HG02852 (cell line): Measurements from ENCODE around the gene DPEP1.
"Not testable (repeated sequence)": the region's sequence is repeated elsewhere in the genome, so short reads cannot be mapped to it uniquely, and the experiment has no call there.

Source experiments
- ATAC-seq: cut with Tn5 transposase; IDR thresholded peaks from one replicate; pipeline ENCODE4 v1.9.1; 2021; ENCODE audit warnings: mild to moderate bottlenecking, moderate library complexity; ENCODE audit not compliant: unreplicated experiment

The DPEP1 gene

DNA sequence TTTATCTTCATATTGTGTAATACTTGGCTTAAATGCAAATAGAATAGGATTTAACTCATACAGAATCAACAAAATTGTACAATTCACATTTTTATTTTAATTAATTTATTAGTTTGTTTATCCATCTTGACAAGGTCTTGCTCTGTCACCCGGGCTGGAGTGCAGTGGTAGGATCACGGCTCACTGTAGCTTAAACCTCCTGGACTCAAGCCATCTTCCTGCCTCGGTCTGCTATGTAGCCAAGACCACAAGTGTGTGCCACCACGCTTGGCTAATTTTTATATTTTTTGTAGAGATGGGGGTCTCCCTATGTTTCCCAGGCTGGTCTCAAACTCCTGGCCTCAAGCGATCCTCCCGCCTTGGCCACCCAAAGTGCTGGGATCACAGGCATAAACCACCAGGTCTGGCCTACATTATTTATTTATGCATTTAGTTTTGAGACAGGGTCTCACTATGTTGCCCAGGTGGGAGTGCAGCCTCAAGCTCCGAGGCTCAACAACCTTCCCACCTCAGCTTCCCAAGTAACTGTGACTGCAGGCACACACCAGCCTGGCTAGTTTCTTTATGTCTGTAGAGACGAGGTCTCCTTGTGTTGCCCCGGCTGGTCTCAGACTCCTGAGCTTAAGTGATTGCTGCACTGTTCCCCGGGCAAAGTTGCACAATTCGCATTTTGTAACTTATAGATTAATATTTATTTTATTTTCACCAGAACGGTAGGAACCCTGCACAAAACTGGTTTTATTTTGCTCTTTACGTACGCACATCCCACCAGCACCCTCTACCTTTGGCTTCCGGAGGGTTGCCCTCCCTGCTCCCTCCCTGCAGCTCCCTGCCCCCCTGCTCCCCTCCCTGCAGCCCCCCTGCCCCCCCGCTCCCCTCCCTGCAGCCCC is 4.9 kb downstream of the DPEP1 start:
- no peak for ATAC-seq

- no peak for ATAC-seq
Measured at GRCh38 chr16:89619840-89620239, 6.4 kb downstream of the DPEP1 start.

DNA sequence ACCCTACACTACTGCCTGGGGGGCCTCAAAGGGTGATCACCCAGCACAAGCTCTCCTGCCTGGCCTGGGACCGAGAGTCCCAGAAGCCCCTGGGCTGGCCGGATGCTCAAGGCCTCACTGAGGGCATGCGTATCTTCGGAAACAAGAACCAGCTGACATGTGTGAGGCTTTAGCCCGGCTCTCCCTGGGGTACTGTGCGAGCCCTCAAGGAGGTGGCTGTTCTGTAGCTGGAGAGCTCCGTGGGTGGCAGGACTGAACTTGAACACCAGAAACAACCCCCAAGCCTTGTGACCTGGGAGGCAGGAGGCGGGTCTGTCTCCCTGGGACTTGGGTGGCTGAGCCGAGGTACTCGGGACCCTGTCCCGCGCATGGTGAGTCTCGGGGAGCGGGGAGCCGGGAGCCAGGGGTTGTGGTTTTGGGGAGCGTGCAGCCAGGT is 7.0 kb downstream of the DPEP1 start:
- no peak for ATAC-seq

DNA sequence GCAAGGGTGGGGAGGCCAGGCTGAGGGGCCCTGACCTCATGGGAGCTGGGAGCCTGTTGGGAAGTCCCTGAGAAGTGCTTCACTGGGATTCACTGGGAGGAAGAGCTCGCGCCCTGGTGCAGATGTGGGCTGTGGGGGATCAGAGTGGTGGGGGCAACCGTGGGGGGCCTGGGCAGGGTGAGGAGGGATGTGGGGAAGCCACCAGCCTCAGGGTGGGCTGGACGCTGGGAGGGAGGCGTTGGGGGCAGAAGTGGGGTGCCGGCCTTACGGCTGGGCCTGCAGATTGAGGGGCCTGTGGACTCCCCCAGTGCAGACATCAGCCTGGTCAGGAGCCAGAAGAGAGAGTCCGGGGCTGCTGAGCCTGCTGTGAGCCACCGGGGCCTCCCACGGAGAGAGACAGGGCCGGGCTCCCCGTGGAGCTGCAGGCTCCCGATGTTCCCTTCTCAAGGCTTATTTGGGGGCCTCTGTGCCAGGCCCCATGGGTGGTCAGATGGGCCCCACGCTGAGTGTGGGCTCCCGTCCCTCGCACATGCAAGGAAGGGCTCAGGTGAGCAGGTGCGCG is 7.8 kb downstream of the DPEP1 start:
- ATAC-seq = no peak

GRCh38 chr16:89621698-89622409 is 8.4 kb downstream of the DPEP1 start:
- ATAC-seq = no peak

DNA sequence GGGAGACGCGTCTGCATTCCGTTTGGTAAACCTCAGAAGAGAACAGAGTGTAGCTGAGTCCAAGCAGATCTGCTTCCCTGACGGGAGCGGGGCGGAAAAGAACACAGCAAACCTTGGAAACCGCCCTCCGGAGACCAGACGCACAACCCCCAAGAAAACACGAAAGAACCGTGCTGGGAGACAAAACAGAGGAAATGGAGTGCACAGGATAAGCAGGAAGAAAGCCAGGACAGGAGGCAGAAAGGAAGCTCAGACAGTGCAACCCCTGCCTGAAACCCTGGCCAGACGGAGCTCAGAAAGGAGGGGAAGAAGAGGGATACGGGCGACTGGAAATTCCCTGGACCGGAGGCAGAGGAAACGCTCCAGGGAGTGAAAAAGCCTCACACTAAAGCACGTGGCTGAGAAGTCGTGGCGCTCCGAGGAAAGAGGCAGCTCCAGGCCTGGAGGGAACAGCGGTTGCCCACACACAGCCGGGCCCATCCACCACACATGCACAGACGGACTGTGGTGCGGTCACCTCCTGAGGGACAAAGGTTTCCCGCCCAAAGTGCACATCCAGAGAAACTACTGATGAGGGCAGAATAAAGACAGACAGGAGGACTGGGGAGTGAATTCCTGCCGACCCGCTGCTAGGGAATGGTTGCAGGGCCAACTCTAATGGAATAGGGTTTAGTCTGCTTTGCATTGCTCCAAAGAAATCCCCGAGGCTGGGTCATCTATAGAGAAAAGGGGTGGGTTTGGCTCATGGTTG is 10.2 kb downstream of the DPEP1 start:
- ATAC-seq = no peak

DNA sequence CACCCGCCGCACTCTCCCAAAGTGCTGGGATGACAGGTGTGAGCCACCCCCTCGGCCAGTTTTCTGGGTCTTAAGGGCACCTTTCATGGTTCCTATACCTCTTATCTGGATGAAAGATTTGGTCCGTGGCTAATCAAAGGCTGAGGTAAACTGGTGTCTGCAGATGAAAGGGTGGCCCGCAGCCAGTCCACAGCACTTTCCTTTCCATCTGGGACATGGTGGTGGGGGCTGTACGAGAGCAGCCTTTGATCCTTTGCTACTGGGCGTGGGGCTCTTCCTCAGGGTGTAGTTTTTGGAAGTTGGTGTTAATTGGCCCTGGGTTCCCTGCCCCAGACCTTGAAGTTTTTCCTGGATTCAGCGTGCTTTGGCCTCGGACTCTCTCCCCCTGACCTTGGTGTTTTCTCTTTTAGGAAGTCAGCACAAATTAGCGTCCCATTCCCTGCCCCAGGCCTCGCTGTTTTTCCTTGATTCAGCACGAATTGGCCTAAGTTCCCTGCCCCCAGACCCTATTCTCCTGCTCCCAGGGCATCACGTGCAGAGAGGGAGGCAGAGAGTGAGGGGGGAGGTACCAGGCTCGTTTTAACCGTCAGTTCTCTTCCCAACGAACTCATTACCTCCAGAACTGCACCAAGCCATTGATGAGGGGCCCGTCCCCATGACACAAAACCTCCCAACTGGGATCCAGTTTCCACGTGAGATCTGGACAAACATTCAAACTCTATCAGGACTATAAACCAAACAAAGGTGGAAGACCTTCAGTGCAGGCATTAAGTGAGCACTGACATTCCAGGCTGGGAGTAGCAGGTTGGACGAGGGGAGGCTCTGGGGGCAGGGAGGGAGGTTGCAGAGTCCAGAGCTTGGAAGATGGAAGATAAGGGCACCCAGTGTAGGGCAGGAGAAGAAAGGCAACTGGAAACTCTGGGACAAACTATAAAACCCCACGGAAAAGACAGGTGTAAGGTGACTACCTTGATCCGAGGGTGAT is 11.6 kb downstream of the DPEP1 start:
- ATAC-seq = no peak

DNA sequence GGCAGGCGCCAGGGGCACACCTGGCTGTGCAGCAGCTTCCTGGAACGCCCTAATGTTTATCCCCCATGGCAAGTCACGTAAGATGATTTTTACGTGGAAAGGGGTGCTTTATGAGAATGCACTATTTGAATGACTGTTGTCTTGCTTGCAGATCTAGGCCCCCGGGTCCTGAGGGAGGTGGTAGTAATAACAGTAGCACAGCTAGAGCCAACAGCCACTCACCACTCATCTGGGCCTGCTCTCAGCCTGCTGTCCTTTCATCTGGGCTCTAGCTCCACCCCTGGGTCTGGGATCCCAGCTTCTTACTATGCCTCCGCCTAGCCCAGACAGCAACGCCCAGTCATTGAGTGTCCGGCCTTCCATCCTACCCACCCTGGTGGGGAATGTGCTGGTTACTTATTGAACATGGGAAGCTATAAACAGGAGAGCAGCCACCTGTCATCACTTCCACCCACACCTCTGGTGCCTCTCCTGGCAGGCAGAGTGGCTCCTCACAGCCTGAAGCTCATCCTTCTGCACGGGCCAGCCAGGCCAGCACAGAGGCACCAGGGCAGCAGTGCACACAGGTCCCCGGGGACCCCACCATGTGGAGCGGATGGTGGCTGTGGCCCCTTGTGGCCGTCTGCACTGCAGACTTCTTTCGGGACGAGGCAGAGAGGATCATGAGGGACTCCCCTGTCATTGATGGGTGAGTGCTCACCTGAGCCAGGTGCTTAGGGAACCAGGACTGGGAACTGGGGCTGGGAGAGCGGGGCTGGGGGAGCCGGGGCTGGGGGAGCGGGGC is 16.6 kb downstream of the DPEP1 start:
- ATAC-seq = no peak

- ATAC-seq = no peak
Measured at GRCh38 chr16:89633064-89633631, 19.7 kb downstream of the DPEP1 start.

GRCh38 chr16:89634463-89635385 is 21.3 kb downstream of the DPEP1 start:
- ATAC-seq = not testable (repeated sequence)

DNA sequence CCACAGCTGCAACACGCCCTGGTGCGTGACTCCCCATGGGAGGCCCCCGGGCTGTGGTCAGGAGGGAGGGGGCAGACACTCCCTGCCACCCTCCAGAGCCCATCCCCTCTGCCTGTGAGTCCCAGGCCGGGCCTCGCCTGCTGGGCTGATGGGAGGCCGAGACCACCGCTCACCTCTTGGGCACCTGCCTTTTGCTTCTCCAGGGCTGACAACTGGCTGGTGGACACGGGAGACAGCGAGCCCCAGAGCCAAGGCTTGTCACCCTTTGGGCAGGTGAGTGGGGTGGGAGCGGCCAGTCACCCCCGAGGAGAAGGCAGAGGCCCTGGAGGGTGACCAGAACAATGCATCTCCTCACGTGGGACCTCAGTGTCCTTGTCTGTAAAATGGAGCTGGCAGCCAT is 23.2 kb downstream of the DPEP1 start:
- ATAC-seq = no peak

DNA sequence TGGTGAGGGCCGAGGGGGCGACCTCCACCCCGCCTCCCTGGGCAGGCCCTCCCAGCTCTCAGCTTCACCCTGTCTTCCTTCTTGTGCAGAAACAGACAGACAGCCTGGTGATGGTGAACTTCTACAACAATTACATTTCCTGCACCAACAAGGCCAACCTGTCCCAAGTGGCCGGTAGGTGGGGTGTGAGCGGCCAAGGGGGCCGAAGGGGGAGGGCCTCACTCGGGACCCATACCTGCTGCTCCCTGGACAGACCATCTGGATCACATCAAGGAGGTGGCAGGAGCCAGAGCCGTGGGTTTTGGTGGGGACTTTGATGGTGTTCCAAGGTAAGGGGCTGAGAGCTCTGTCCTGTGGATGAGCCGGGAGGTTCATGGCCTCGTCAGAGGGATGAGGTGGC is 23.9 kb downstream of the DPEP1 start:
- no peak for ATAC-seq

GRCh38 chr16:89638455-89638854 is 25.0 kb downstream of the DPEP1 start:
- no peak for ATAC-seq

GRCh38 chr16:89639385-89639784 is 25.9 kb downstream of the DPEP1 start:
- ATAC-seq = no peak

DNA sequence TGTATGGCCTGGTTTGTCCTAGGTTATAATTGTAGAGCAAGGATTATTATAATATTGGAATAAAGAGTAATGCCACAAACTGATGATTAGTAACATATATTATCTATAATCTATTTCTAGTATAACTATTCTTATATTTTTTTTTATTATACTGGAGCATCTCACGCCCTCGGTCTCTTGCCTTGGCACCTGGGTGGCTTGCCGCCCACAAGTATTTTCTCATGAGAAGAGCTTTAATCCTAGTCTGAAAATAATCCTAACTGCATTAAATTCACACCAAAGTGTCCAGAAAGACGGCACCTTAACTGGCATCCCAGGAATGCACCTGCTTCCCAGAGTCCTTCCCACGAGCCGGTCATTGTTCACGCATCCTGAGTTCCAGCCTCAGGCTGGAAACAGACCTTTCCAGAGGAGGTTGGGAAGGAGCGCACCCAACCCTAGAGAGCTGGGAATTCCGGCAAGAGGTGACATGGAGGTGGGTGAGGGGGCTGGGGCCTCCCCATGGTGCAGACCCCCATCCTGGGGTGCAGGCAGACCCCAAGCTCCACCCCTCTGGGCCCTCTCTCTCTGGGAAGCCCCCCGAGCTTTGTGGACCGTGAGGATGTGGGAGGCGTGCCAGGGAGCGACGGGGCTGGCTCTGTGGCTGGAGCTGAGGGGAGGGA is 28.1 kb downstream of the DPEP1 start:
- ATAC-seq = no peak

DNA sequence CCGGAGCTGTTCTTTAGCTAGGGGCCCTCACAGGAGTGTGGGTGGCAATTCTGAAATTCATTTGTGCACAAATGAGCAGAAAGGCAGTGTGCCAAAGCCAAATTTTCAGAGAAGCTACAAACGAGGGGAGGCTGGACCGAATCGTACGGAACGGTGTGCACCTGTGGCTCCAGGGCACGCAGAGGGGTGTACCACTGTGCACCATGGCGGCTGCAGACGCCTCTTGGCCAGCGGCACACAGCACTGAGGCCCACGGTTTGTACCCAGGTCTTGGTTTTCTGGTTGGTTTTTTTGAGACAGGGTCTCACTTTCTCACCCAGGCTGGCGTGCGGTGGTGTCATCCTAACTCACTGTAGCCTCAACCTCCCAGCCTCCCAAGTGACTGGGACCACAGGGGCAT is 29.1 kb downstream of the DPEP1 start:
- ATAC-seq = no peak

DNA sequence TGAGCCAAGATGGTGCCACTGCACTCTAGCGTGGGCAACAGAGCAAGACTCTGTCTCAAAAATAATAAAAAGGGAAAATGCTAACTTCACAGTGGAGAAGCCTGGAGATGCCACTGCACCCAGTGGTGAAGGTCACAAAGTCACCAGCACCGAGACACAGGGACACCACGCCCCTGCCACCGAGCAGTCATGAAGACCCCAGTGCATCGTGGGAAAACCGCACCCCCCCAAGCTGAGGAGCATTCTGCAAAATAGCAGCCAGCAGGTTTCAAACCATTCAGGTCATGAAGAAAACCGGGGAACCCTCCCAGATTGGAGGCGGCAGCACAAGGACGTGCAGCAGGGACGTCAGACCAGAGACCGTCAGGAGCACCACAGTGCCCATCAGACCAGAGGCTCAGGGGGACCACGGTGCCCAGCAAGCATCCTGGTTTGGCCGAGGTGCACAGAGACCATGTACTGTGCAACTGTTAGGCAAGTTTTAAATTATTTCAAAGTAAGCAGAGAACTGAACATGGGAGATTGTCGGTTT is 30.4 kb downstream of the DPEP1 start:
- ATAC-seq = no peak
